HUES48 (cell line): ENCODE results near the gene HDAC11.
A peak's percentile ranks its signal among the peaks of the same experiment; 100 is the strongest.

Source experiments
- H3K27ac ChIP-seq: one replicate; pipeline ENCODE4 v1.7.0; 2013; ENCODE audit warnings: low read depth, low read length, inconsistent platforms
- H3K27me3 ChIP-seq: 2 replicates; pipeline ENCODE4 v1.6.1; 2013; ENCODE audit warnings: mild to moderate bottlenecking, low read length; ENCODE audit not compliant: control insufficient read depth, insufficient read depth
- H3K36me3 ChIP-seq: 2 replicates; pipeline ENCODE4 v1.6.1; 2013; ENCODE audit warnings: low read length; ENCODE audit not compliant: control insufficient read depth, insufficient read depth
- H3K4me1 ChIP-seq: 2 replicates; pipeline ENCODE4 v1.6.1; 2013; ENCODE audit warnings: mild to moderate bottlenecking, low read length; ENCODE audit not compliant: control insufficient read depth, insufficient read depth
- H3K4me3 ChIP-seq: 2 replicates; pipeline ENCODE4 v1.5.1; 2013; ENCODE audit warnings: mild to moderate bottlenecking, low read depth, low read length
- H3K9ac ChIP-seq: 2 replicates; pipeline ENCODE4 v1.6.1; 2013; ENCODE audit warnings: mild to moderate bottlenecking, low read depth, low read length, moderate library complexity
- H3K9me3 ChIP-seq: 2 replicates; pipeline ENCODE4 v1.6.1; 2013; ENCODE audit warnings: low read length; ENCODE audit not compliant: control insufficient read depth, insufficient read depth

HDAC11 gene

DNA sequence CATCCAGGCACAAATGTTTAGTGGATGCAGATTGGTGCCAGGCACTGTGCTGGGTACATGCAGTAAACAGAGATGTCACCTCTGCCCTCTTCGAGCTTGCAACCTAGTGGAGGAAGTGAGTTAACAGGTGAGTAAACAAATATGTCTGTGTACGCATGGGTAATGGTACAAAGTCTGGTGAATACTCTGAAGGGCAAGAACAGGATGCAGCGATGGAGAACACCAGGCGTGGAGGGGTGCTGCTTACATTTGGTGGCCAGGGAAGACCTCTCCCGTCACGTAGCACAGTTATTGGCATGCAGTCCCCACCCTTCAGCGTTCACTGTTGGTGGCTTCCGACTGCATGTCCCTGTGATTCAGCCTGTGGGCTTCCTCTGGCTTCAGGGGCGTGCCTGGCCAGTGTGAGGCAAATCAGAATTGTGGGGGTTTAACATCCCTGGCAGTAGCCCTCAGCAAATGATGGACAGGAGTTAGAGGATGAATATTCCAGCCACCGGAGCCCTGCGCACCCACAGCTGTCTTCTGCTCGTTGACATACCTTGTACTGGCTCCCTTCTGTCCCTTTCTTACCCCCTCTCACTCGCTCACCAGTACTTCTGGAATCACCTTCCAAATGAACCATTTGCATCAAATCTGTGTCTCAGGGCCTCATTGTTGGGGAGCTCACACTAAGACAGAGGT is 9.1 kb upstream of the HDAC11 start:
- H3K27me3 ChIP-seq = peaks cover 13% of the 10 kb centered on the region; the same call in 1 of the 2 replicates
- H3K4me3 ChIP-seq = no peak overlapping the region
- H3K9ac ChIP-seq = no peak overlapping the region
- H3K9me3 ChIP-seq = no peaks in the 10 kb centered on the region
- H3K4me1 ChIP-seq = peaks cover 17% of the 10 kb centered on the region
- no peak overlapping the region for H3K27ac ChIP-seq
- no peaks in the 10 kb centered on the region for H3K36me3 ChIP-seq

DNA sequence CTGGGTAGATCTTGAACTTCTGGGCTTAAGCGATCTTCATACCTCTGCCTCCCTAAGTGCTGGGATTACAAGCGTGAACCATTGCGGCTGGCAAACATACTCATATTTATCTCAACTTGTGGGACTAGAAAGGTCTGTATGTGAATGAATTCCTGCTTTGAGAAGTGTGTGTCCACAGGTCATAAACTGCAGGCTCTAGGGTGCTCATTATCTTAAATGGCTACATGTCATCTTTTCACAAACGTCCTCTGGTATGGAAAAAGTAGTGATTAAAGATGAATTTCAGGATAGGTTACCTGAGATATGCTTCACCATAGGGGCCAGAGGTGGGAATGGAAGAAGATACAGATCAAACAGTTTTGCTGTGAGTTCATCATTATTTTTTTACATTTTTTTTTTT is 7.8 kb upstream of the HDAC11 start:
- Histone ChIP-seq H3K9me3 (no peaks in the 10 kb centered on the region), H3K27me3 (peaks cover 13% of the 10 kb centered on the region; the same call in 1 of the 2 replicates), H3K4me3 (no peak overlapping the region), H3K9ac (no peak overlapping the region), H3K27ac (no peak overlapping the region), H3K36me3 (no peaks in the 10 kb centered on the region), H3K4me1 (peaks cover 17% of the 10 kb centered on the region)

GRCh38 chr3:13473020-13473419 is 7.1 kb upstream of the HDAC11 start:
- peaks cover 20% of the 10 kb centered on the region for H3K4me1 ChIP-seq
- H3K9me3 ChIP-seq = no peaks in the 10 kb centered on the region
- no peak overlapping the region for H3K4me3 ChIP-seq
- no peaks in the 10 kb centered on the region for H3K36me3 ChIP-seq
- peaks cover 13% of the 10 kb centered on the region; the same call in 1 of the 2 replicates for H3K27me3 ChIP-seq
- H3K27ac ChIP-seq = no peak overlapping the region
- H3K9ac ChIP-seq = no peak overlapping the region

DNA sequence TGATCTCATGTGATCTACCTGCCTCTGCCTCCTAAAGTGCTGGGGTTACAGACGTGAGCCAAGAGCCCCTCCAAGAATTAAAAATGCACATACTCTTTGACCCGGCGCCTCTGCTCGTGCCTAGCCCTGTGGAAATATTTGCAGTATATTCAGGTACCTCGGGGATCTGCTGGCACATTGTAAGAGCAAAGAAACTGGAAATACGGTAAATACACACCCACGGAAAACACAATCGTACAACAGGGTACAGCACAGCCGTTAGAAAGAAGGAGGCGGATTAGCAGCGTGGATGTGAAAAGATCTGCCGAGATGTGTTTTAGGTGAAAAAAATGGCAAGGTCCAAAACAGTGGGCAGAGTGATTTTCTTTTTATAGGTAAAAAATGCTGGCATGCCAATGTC is 6.1 kb upstream of the HDAC11 start:
- Histone ChIP-seq H3K9ac (no peak overlapping the region), H3K36me3 (no peaks in the 10 kb centered on the region), H3K4me1 (peaks cover 22% of the 10 kb centered on the region), H3K27ac (no peak overlapping the region), H3K27me3 (peaks cover 13% of the 10 kb centered on the region; the same call in 1 of the 2 replicates), H3K4me3 (no peak overlapping the region), H3K9me3 (no peaks in the 10 kb centered on the region)

DNA sequence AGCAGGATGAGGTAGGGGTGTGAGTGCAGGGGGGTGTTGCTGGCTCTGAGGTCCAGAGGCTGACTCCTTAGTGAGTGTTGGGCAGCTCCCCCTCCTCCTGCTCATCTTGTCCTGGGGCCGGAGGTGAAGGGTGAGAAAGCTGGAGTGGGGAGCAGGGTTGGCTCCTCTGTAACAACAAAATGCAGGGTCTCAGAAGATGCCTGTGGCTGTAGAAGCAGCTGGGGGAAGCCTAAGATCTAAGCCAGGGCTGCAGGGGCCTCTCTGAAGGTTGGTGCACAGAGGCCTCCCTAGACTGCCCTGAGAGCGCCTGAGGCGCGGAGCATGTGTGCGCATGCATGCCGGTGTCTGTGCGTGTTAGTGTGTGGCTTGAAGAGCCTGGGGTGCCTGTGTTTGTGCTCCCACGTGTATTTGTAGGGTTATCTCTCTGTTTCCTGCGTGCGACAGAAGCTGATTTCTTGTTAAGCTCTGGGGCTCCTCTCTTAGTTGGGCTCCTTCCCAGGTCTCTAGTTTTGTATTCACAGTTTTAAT is 5.3 kb upstream of the HDAC11 start:
- H3K4me1 ChIP-seq = peaks cover 22% of the 10 kb centered on the region
- H3K4me3 ChIP-seq = no peak overlapping the region
- no peak overlapping the region for H3K27ac ChIP-seq
- H3K9me3 ChIP-seq = no peaks in the 10 kb centered on the region
- H3K36me3 ChIP-seq = no peaks in the 10 kb centered on the region
- peaks cover 13% of the 10 kb centered on the region; the same call in 1 of the 2 replicates for H3K27me3 ChIP-seq
- no peak overlapping the region for H3K9ac ChIP-seq

DNA sequence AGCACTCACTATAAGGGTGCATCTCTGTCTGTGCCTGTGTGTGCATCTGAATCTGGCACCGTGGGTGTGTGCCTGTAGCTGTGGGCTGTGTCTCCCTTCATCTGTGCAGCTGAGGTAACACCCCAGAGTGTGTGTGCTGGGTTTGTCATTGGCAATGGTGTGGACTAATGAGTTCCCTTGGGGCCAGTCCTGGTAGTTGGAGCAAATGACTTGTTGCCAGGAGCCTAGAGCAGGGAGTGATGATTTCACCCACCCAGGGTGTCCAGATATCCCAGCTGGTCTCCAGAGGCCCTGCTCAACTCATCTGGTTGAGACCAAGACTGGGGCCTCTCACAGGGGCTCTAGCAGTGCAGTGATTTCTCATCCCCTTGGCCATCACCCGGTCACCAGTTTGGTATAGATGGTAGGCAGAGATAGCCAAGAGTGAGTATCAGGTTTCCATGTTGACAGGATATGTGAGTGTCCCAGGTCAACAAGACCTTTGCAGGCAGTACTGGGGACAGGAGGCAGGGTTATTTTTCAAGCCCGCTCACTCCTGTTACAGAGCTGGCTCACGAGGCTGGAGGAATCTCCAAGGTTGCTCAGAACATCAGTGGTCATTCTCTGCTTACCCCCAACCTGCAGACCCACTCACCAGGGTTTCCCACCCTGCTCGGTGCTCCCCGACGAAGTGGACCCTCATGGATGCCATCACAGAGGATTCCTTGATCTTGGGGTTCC is 4.1 kb upstream of the HDAC11 start:
- H3K4me1 ChIP-seq = peaks cover 26% of the 10 kb centered on the region
- no peak overlapping the region for H3K4me3 ChIP-seq
- H3K9me3 ChIP-seq = no peaks in the 10 kb centered on the region
- H3K9ac ChIP-seq = no peak overlapping the region
- H3K27me3 ChIP-seq = peaks cover 13% of the 10 kb centered on the region
- H3K36me3 ChIP-seq = no peaks in the 10 kb centered on the region
- no peak overlapping the region for H3K27ac ChIP-seq

DNA sequence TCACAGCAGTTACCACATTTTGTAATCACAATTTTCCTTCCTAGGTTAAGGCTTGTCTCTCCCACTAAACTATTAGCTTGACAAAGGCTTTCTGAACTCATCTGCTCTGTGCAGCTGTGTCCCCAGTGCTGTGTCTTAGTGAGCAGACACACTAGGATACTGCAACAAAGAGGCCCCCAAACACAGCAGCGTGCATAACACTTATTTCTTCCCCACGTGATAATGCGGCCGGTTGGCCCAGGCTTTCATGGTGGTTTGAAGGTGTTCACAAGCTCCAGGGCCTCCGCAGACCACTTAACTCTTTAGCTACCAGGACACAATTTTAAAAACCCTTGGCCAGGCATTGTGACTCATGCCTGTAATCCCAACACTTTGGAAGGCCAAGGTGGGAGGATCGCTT is 2.2 kb upstream of the HDAC11 start:
- Histone ChIP-seq H3K9me3 (no peaks in the 10 kb centered on the region), H3K4me3 (no peak overlapping the region; the same call in 1 of the 2 replicates), H3K36me3 (no peaks in the 10 kb centered on the region), H3K4me1 (peaks cover 26% of the 10 kb centered on the region), H3K27me3 (peaks cover 14% of the 10 kb centered on the region), H3K9ac (no peak overlapping the region), H3K27ac (no peak overlapping the region)

- H3K9me3 ChIP-seq = no peaks in the 10 kb centered on the region
- peaks cover 14% of the 10 kb centered on the region for H3K27me3 ChIP-seq
- H3K9ac ChIP-seq = peak overlapping the region; percentile 64
- H3K4me3 ChIP-seq = peak overlapping the region; percentile 67
- H3K4me1 ChIP-seq = peaks cover 16% of the 10 kb centered on the region; the same call in 1 of the 2 replicates
- peak overlapping the region; percentile 93 for H3K27ac ChIP-seq
- no peaks in the 10 kb centered on the region for H3K36me3 ChIP-seq
These were observed 849 bp upstream of the HDAC11 start for GRCh38 chr3:13479332-13479581.

- H3K27me3 ChIP-seq = peaks cover 14% of the 10 kb centered on the region
- no peak overlapping the region for H3K27ac ChIP-seq
- peaks cover 10% of the 10 kb centered on the region for H3K4me1 ChIP-seq
- H3K36me3 ChIP-seq = no peaks in the 10 kb centered on the region
- no peaks in the 10 kb centered on the region for H3K9me3 ChIP-seq
- H3K9ac ChIP-seq = no peak overlapping the region
- peak overlapping the region; percentile 78 for H3K4me3 ChIP-seq
These were observed 523 bp downstream of the HDAC11 start for GRCh38 chr3:13480340-13481318.

GRCh38 chr3:13482106-13482690 is 2.1 kb downstream of the HDAC11 start:
- H3K4me1 ChIP-seq = peaks cover 10% of the 10 kb centered on the region
- peaks cover 14% of the 10 kb centered on the region for H3K27me3 ChIP-seq
- no peak overlapping the region for H3K9ac ChIP-seq
- no peak overlapping the region for H3K27ac ChIP-seq
- no peaks in the 10 kb centered on the region for H3K9me3 ChIP-seq
- H3K36me3 ChIP-seq = no peaks in the 10 kb centered on the region
- H3K4me3 ChIP-seq = no peak overlapping the region
